ENCODE results near the gene CACNA1C.

GRCh38 chr12:2234091-2234490 is 181.3 kb downstream of the CACNA1C start:
- no peak for TF ChIP-seq EZH2 (IDR thresholded peaks at IDR 0.05; ENCODE audit: borderline replicate concordance, low read length)
- TF ChIP-seq, protein P1, sequence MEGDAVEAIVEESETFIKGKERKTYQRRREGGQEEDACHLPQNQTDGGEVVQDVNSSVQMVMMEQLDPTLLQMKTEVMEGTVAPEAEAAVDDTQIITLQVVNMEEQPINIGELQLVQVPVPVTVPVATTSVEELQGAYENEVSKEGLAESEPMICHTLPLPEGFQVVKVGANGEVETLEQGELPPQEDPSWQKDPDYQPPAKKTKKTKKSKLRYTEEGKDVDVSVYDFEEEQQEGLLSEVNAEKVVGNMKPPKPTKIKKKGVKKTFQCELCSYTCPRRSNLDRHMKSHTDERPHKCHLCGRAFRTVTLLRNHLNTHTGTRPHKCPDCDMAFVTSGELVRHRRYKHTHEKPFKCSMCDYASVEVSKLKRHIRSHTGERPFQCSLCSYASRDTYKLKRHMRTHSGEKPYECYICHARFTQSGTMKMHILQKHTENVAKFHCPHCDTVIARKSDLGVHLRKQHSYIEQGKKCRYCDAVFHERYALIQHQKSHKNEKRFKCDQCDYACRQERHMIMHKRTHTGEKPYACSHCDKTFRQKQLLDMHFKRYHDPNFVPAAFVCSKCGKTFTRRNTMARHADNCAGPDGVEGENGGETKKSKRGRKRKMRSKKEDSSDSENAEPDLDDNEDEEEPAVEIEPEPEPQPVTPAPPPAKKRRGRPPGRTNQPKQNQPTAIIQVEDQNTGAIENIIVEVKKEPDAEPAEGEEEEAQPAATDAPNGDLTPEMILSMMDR (conservative IDR thresholded peaks at IDR 0.05 in 1 of 2, IDR thresholded peaks at IDR 0.05 in 1 of 2; ENCODE audit: extremely low read depth in 1 of 2, insufficient read depth in 1 of 2, low read depth in 1 of 2, low read length in 2 of 2) = no peak
